PFSK-1 (cell line): Measurements from ENCODE around the gene UPK3BL2.
"Not testable (repeated sequence)": the region's sequence is repeated elsewhere in the genome, so short reads cannot be mapped to it uniquely, and the experiment has no call there.

ENCODE experiments used
- POLR2AphosphoS5 ChIP-seq: IDR thresholded peaks from 2 replicates; pipeline ENCODE4 v1.6.1; 2012; ENCODE audit warnings: low read depth, mild to moderate bottlenecking, control low read depth, low read length, moderate library complexity
- REST ChIP-seq, 2 experiments: IDR thresholded peaks; 2 replicates each; pipeline versions ENCODE4 v1.6.1 to v1.8.0; 2011 to 2012; ENCODE audit warnings: low read depth in 2 of 2, low read length in 2 of 2, control low read depth in 1 of 2, inconsistent platforms in 1 of 2, mild to moderate bottlenecking in 1 of 2, moderate library complexity in 1 of 2; ENCODE audit not compliant: insufficient read depth in 1 of 2
- SIN3A ChIP-seq: IDR thresholded peaks from 2 replicates; pipeline ENCODE4 v1.6.1; 2012; ENCODE audit warnings: mild to moderate bottlenecking, low read length, moderate library complexity, borderline replicate concordance; ENCODE audit not compliant: insufficient read depth
- TAF1 ChIP-seq: IDR thresholded peaks from 2 replicates; pipeline ENCODE4 v1.6.1; 2012; ENCODE audit warnings: low read length, control low read depth, borderline replicate concordance; ENCODE audit not compliant: insufficient read depth

- not testable (repeated sequence) for TF ChIP-seq POLR2AphosphoS5; SIN3A; TAF1; REST (IDR thresholded peaks at IDR 0.05; ENCODE audit: insufficient read depth in 1 of 2, low read depth in 2 of 2, low read length in 2 of 2)
Observed at GRCh38 chr7:102517550-102518147, 25.8 kb downstream of the UPK3BL2 start, which contains the start of gene RASA4B.
